ENCODE data around the gene NRP1. TPM values are rescaled to one million over a fixed set of nuclear protein-coding genes. Genes with fewer than 3 reads are reported as not detected.

NRP1 gene
- polyA plus RNA-seq, 1 experiment = 218 TPM

- H3K27ac ChIP-seq (ENCODE audit: low read depth, low read length) = no peak overlapping the region
- CTCF ChIA-PET = interaction anchor here (0.5 to 2.3 kb wide), 15 partner anchors 8 to 1464 kb away, joined by 3 to 6 read pairs (median 4); no protein-coding TSS in a partner anchor
- no peaks in the 10 kb centered on the region for H3K9me3 ChIP-seq (ENCODE audit: control insufficient read depth, insufficient read depth, low read length)
Measured at GRCh38 chr10:33155720-33156638, 178.5 kb downstream of the NRP1 start.

DNA sequence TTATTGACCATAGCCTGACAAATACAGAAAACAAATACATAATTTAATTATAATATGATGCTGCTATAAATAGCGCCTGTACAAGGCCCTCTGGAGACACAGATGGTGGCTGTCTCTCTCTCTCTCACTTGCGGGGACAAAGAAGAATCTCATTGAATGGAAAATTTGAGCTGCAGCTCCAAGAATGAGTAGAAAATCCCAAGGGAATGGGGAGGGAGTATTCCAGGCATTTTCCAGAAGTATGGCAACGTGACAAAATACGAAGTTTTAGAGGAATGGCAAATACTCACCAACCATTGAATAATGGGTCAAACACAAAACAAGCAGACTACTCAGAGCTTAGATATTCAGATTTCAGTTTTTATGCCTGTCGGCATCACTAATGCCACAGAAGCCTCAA is 179.9 kb downstream of the NRP1 start:
- DNase-seq (ENCODE audit: low read depth, low spot score) = no peak
- Histone ChIP-seq H3K9me3 (ENCODE audit: control insufficient read depth, insufficient read depth, low read length) (no peaks in the 10 kb centered on the region), H3K27ac (ENCODE audit: low read depth, low read length) (no peak overlapping the region), H3K27me3 (ENCODE audit: control insufficient read depth, insufficient read depth, low read length) (no peaks in the 10 kb centered on the region), H3K4me3 (ENCODE audit: low read depth, low read length) (no peak overlapping the region)
- POLR2A ChIA-PET = no interaction called here
- no peak for TF ChIP-seq CTCF (IDR thresholded peaks at IDR 0.05; ENCODE audit: low read depth, low read length)
- CTCF ChIA-PET = interaction anchor here (1.1 to 2.3 kb wide), 8 partner anchors 9 to 146 kb away, joined by 3 to 6 read pairs (median 4); no protein-coding TSS in a partner anchor

More at GRCh38 chr10:33155720-33156638, 178.5 kb downstream of the NRP1 start:
- Histone ChIP-seq H3K27me3 (ENCODE audit: control insufficient read depth, insufficient read depth, low read length) (no peaks in the 10 kb centered on the region), H3K4me3 (ENCODE audit: low read depth, low read length) (no peak overlapping the region)
- POLR2A ChIA-PET = no interaction called here
- TF ChIP-seq CTCF (IDR thresholded peaks at IDR 0.05; ENCODE audit: low read depth, low read length) = peak; percentile 74
- DNase-seq (ENCODE audit: low read depth, low spot score) = peak; percentile 59

DNA sequence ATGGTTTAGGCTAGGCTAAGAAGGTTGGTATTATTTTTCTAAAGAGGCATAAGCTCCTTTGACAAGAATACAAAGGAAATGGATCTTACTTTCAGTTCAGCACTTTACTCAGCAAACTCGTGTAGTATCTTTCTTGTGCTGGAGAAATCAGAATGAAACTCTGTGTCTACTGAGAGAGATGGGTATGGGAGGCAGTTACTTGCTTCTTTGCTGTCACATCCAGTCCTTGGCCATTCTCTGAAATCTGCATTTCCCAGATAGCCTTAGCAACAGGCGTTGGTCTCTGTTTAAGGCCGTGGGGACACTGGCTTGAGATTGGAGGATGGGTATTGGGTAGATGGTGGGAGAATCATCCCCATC is 180.5 kb downstream of the NRP1 start:
- CTCF ChIA-PET = interaction anchor here (1.1 to 2.3 kb wide), 4 partner anchors 30 to 358 kb away, joined by 3 to 13 read pairs (median 4); no protein-coding TSS in a partner anchor
- Histone ChIP-seq H3K27ac (ENCODE audit: low read depth, low read length) (no peak overlapping the region), H3K9me3 (ENCODE audit: control insufficient read depth, insufficient read depth, low read length) (no peaks in the 10 kb centered on the region), H3K4me3 (ENCODE audit: low read depth, low read length) (no peak overlapping the region), H3K27me3 (ENCODE audit: control insufficient read depth, insufficient read depth, low read length) (no peaks in the 10 kb centered on the region)
- TF ChIP-seq CTCF (IDR thresholded peaks at IDR 0.05; ENCODE audit: low read depth, low read length) = no peak
- POLR2A ChIA-PET = no interaction called here
- DNase-seq (ENCODE audit: low read depth, low spot score) = no peak

DNA sequence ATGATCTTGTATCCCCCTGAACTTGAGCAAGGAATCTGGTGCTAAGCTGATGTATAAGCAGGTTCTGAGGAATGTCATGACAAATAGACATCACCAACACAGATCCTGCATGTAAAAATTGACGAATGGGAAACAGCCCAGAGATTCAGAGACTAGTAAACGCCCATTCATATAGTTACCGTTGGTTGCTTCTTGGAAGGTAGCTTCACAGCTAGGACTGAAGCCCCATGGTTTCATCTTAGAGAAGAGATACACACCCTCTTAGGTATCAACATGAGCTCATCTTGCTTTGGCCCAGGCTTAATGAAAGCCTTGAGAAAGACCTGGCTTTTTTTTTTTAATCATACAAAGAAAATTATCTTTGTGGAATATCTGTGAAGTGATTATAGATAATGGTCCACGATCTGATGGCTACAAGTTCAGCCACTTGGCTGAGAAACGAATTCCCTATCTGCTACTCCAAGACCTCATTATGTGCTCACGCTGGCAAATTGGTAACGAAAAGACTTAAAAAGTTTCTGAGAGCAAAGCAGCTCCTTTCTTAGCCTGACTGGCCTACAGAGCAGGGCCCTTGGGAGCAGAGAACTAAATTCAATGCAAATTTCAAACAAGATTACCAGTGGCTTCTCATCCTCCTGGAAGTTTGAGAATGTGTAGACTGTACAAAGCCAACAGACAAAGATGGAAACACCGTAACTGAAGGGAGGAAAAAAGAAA is 181.1 kb downstream of the NRP1 start:
- CTCF ChIA-PET = interaction anchor here (0.5 to 1.9 kb wide), 4 partner anchors 40 to 358 kb away, joined by 3 to 13 read pairs (median 3); no protein-coding TSS in a partner anchor
- H3K27me3 ChIP-seq (ENCODE audit: control insufficient read depth, insufficient read depth, low read length) = no peaks in the 10 kb centered on the region
- TF ChIP-seq CTCF (IDR thresholded peaks at IDR 0.05; ENCODE audit: low read depth, low read length) = no peak
- POLR2A ChIA-PET = no interaction called here
- DNase-seq (ENCODE audit: low read depth, low spot score) = no peak
- no peaks in the 10 kb centered on the region for H3K9me3 ChIP-seq (ENCODE audit: control insufficient read depth, insufficient read depth, low read length)
- H3K27ac ChIP-seq (ENCODE audit: low read depth, low read length) = no peak overlapping the region
- no peak overlapping the region for H3K4me3 ChIP-seq (ENCODE audit: low read depth, low read length)

Data from AG04450 (cell line).